WTC11 (cell line): ENCODE measurements around the gene TNFRSF14. TPM values are rescaled to one million over a fixed set of nuclear protein-coding genes. Genes with fewer than 3 reads are reported as not detected.

Experiments used
- ATAC-seq: fragments of 200-7000 bp; cut with Tn5 transposase; 2 replicates; pipeline ENCODE4 v1.10.0; 2021; ENCODE audit warnings: mild to moderate bottlenecking, moderate library complexity
- CTCF ChIA-PET: fragments of 300-600 bp; sonication (Branson Sonifier 250); formaldehyde crosslinking; loops from one replicate; lab custom pipeline; 2021; ENCODE audit warnings: antibody characterized with exemption; lab: Charles Lee
- POLR2A ChIA-PET: fragments of 350-600 bp; sonication (Branson Sonifier 250); formaldehyde crosslinking; loops from one replicate; lab custom pipeline; 2021; ENCODE audit warnings: antibody characterized with exemption; lab: Charles Lee
- DNase-seq: peaks from one replicate; pipeline ENCODE4 v3.0.0; 2021; ENCODE audit warnings: low spot score
- H3K27ac Mint-ChIP-seq: 2 replicates; pipeline ENCODE4 v1.8.0; 2021; ENCODE audit warnings: mixed read lengths
- H3K27me3 Mint-ChIP-seq: 2 replicates; pipeline ENCODE4 v1.8.0; 2021; ENCODE audit warnings: low read depth, mild to moderate bottlenecking, moderate library complexity, mixed read lengths
- H3K36me3 Mint-ChIP-seq: 2 replicates; pipeline ENCODE4 v1.8.0; 2021; ENCODE audit warnings: mixed read lengths
- H3K4me1 Mint-ChIP-seq: 2 replicates; pipeline ENCODE4 v1.8.0; 2022; ENCODE audit warnings: mixed read lengths
- H3K4me3 Mint-ChIP-seq: 2 replicates; pipeline ENCODE4 v1.8.0; 2021; ENCODE audit warnings: mild to moderate bottlenecking, moderate library complexity, mixed read lengths
- H3K9me3 Mint-ChIP-seq: 2 replicates; pipeline ENCODE4 v1.8.0; 2021; ENCODE audit warnings: mixed read lengths
- CREB1 ChIP-seq: sonication (generic); formaldehyde crosslinking; IDR thresholded peaks from 2 replicates; pipeline ENCODE4 v1.8.0; 2023; ENCODE audit warnings: mild to moderate bottlenecking, missing genetic modification reagents
- FOXP4 ChIP-seq: sonication (generic); formaldehyde crosslinking; IDR thresholded peaks from 2 replicates; pipeline ENCODE4 v1.8.0; 2022; ENCODE audit warnings: mild to moderate bottlenecking, missing genetic modification reagents
- GRHL2 ChIP-seq: fragments of 250-450 bp; sonication (Bioruptor Pico); IDR thresholded peaks from 2 replicates; pipeline ENCODE4 v1.8.0; 2022; ENCODE audit warnings: mild to moderate bottlenecking, moderate library complexity; ENCODE audit not compliant: insufficient replicate concordance, severe bottlenecking
- GTF2I ChIP-seq: fragments of 250-450 bp; sonication (Bioruptor Pico); conservative IDR thresholded peaks from 2 replicates; pipeline ENCODE4 v1.4.0; 2021; ENCODE audit warnings: mild to moderate bottlenecking
- IRF1 ChIP-seq: sonication (generic); formaldehyde crosslinking; IDR thresholded peaks from 2 replicates; pipeline ENCODE4 v1.8.0; 2023; ENCODE audit warnings: missing genetic modification reagents
- JAZF1 ChIP-seq: fragments of 250-450 bp; sonication (Bioruptor Pico); IDR thresholded peaks from 2 replicates; pipeline ENCODE4 v1.9.0; 2021; ENCODE audit warnings: moderate library complexity, mild to moderate bottlenecking, inconsistent platforms
- KAT7 ChIP-seq: sonication (generic); formaldehyde crosslinking; IDR thresholded peaks from 2 replicates; pipeline ENCODE4 v1.8.1; 2023; ENCODE audit warnings: missing genetic modification reagents, mild to moderate bottlenecking, borderline replicate concordance
- MLX ChIP-seq: sonication (generic); formaldehyde crosslinking; IDR thresholded peaks from 2 replicates; pipeline ENCODE4 v1.8.1; 2023; ENCODE audit warnings: mild to moderate bottlenecking, missing genetic modification reagents, moderate library complexity
- NFE2L1 ChIP-seq: sonication (generic); formaldehyde crosslinking; IDR thresholded peaks from 2 replicates; pipeline ENCODE4 v1.8.1; 2023; ENCODE audit warnings: missing genetic modification reagents
- OVOL2 ChIP-seq: fragments of 250-450 bp; sonication (Bioruptor Pico); IDR thresholded peaks from 2 replicates; pipeline ENCODE4 v1.9.0; 2021; ENCODE audit warnings: mild to moderate bottlenecking, borderline replicate concordance
- RELA ChIP-seq: sonication (generic); formaldehyde crosslinking; IDR thresholded peaks from 2 replicates; pipeline ENCODE4 v1.8.1; 2022; ENCODE audit warnings: missing genetic modification reagents, mild to moderate bottlenecking, borderline replicate concordance
- RORB ChIP-seq: fragments of 250-450 bp; sonication (Bioruptor Pico); IDR thresholded peaks from 2 replicates; pipeline ENCODE4 v1.9.0; 2021; ENCODE audit warnings: mild to moderate bottlenecking
- SMAD3 ChIP-seq: sonication (generic); formaldehyde crosslinking; IDR thresholded peaks from 2 replicates; pipeline ENCODE4 v1.8.0; 2022; ENCODE audit warnings: missing genetic modification reagents, mild to moderate bottlenecking, borderline replicate concordance
- ZNF219 ChIP-seq: sonication (generic); formaldehyde crosslinking; IDR thresholded peaks from 2 replicates; pipeline ENCODE4 v1.8.0; 2023; ENCODE audit warnings: missing genetic modification reagents, mild to moderate bottlenecking, borderline replicate concordance
- ZNF512 ChIP-seq: sonication (generic); formaldehyde crosslinking; IDR thresholded peaks from 2 replicates; pipeline ENCODE4 v1.8.1; 2022; ENCODE audit warnings: missing genetic modification reagents, borderline replicate concordance
- total RNA-seq: library from RNA; stranded (reverse); gene quantifications from 3 replicates; pipeline ENCODE4 v1.2.3, GENCODE V29; 2021
- TF ChIP-seq, protein P1 (sequence below): sonication (generic); formaldehyde crosslinking; IDR thresholded peaks from 2 replicates; pipeline ENCODE4 v1.8.1; 2023; ENCODE audit warnings: mild to moderate bottlenecking, missing genetic modification reagents
- TF ChIP-seq, protein P2 (sequence below): fragments of 250-450 bp; sonication (Bioruptor Pico); conservative IDR thresholded peaks from 2 replicates; pipeline ENCODE4 v1.9.0; 2021; ENCODE audit warnings: mild to moderate bottlenecking

The TNFRSF14 gene
- total RNA-seq, 1 experiment from 2014 or later, result 0.87 TPM

GRCh38 chr1:2580691-2581090 is 24.5 kb downstream of the TNFRSF14 start:
- POLR2A ChIA-PET, result no interaction called here

DNA sequence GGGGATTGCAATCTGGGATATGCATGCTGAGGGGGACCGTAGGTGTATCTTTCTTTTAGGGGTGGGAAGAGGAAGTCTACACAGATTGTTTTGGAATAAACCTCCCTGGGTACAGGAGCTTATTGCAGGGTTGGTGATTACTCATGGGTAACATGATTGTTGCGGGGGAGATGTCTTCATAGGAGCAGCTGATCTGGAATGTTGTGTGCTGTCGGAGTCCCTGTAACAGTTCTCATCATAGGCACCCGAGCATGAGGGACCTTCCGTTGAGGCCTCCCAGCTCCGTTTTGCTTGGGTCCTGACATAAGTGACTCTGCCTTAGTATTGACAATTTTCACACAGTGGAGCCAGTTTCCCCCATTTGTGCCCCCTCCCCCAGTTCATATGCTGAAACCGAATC is 26.2 kb downstream of the TNFRSF14 start:
- CTCF ChIA-PET, result no interaction called here
- Mint-ChIP-seq H3K27me3 (no peaks in the 10 kb centered on the region; the same call in 1 of the 2 replicates), H3K4me3 (no peak overlapping the region), H3K4me1 (peaks cover 24% of the 10 kb centered on the region), H3K9me3 (no peaks in the 10 kb centered on the region), H3K36me3 (no peaks in the 10 kb centered on the region), H3K27ac (no peak overlapping the region)
- POLR2A ChIA-PET, result no interaction called here
- TF ChIP-seq GTF2I (CRISPR knock-in tag), result no peak
- TF ChIP-seq, protein P1, sequence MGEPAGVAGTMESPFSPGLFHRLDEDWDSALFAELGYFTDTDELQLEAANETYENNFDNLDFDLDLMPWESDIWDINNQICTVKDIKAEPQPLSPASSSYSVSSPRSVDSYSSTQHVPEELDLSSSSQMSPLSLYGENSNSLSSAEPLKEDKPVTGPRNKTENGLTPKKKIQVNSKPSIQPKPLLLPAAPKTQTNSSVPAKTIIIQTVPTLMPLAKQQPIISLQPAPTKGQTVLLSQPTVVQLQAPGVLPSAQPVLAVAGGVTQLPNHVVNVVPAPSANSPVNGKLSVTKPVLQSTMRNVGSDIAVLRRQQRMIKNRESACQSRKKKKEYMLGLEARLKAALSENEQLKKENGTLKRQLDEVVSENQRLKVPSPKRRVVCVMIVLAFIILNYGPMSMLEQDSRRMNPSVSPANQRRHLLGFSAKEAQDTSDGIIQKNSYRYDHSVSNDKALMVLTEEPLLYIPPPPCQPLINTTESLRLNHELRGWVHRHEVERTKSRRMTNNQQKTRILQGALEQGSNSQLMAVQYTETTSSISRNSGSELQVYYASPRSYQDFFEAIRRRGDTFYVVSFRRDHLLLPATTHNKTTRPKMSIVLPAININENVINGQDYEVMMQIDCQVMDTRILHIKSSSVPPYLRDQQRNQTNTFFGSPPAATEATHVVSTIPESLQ (CRISPR knock-in tag), result no peak
- no peak for TF ChIP-seq KAT7 (CRISPR knock-in tag)
- TF ChIP-seq ZNF512 (CRISPR knock-in tag), result no peak
- no peak for TF ChIP-seq IRF1 (CRISPR knock-in tag)
- no peak for TF ChIP-seq JAZF1 (CRISPR knock-in tag)
- no peak for TF ChIP-seq SMAD3 (CRISPR knock-in tag)
- TF ChIP-seq RELA (CRISPR knock-in tag), result no peak
- TF ChIP-seq ZNF219 (CRISPR knock-in tag), result no peak
- TF ChIP-seq, protein P2, sequence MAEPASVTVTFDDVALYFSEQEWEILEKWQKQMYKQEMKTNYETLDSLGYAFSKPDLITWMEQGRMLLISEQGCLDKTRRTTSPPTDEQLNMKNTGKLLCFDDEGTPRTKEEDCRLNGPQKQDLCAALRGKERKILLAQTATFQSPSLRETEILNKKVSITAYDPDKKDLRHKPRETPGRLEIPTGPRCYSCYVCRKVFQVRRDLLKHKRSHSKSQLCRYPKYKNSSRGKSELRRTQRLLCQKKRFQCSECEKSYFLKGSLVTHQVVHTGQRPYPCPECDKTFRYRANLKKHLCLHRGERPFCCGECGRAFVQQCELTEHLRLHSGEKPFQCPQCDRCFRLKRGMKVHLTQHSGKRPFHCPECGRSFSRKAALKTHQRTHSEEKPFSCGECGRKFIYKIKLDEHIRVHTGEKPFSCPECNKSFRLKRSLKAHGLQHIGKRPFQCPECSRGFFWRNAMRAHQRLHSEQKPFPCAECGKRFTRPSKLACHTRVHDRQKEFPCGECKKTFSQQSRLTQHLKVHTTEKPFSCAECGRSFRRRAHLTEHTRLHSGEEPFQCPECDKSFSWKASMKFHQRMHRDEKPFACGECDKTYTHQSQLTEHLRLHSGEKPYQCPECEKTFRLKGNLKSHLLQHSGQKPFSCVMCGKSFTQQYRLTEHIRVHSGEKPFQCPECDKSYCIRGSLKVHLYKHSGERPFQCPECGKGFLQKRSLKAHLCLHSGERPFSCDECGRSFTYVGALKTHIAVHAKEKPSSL, result no peak
- ATAC-seq (no peak), DNase-seq (no peak)

More at GRCh38 chr1:2580691-2581090, 24.5 kb downstream of the TNFRSF14 start:
- TF ChIP-seq FOXP4 (CRISPR knock-in tag) (no peak), MLX (CRISPR knock-in tag) (no peak), GRHL2 (no peak), NFE2L1 (no peak), RORB (CRISPR knock-in tag) (no peak), OVOL2 (no peak), CREB1 (CRISPR knock-in tag) (no peak), RELA (CRISPR knock-in tag) (no peak)
- Mint-ChIP-seq H3K36me3 (no peaks in the 10 kb centered on the region), H3K9me3 (no peaks in the 10 kb centered on the region), H3K27ac (no peak overlapping the region), H3K4me3 (no peak overlapping the region), H3K27me3 (no peaks in the 10 kb centered on the region; the same call in 1 of the 2 replicates), H3K4me1 (peaks cover 28% of the 10 kb centered on the region)
- CTCF ChIA-PET, result interaction anchor here (0.8 kb wide), 1 partner anchor 20 kb away, joined by 3 read pairs; no protein-coding TSS in a partner anchor
- DNase-seq (no peak), ATAC-seq (no peak)
